ENCODE results near the gene RASA4. TPM values are rescaled to one million over a fixed set of nuclear protein-coding genes. Genes with fewer than 3 reads are reported as not detected.
"Not testable (repeated sequence)": the region's sequence is repeated elsewhere in the genome, so short reads cannot be mapped to it uniquely, and the experiment has no call there.

Gene RASA4
- total and polyA plus RNA-seq, 4 donors = 1.1 to 7.3 (median 3.4) TPM

DNA sequence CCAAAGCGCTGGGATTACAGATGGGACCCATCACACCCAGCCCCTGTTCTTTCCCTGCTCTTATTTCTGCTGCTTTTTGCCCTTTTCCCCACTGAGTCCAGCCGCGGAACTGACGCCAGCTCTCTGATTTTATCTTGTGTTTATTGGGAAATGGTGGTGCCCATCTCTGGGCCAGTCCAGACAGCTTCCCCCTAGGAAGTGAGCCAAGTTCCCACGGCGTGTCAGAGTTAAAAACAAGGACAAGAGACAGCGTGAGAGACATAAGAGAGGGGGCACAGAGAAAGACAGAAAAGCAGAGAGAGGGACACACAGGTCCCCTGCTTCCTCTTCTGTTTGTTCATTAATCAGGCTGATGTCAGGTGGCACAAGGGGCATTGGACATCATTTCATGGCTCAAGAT is 85.0 kb downstream of the RASA4 start:
- not testable (repeated sequence) for H3K9ac ChIP-seq (ENCODE audit: low read depth in 1 of 2, low read length in 2 of 2); H3K9me3 ChIP-seq (ENCODE audit: control insufficient read depth in 4 of 4, low read length in 3 of 4); H3K4me3 ChIP-seq (ENCODE audit: low read depth in 1 of 3, low read length in 3 of 3); H3K27me3 ChIP-seq (ENCODE audit: control insufficient read depth in 4 of 4, insufficient read depth in 4 of 4, low read length in 3 of 4); H3K36me3 ChIP-seq (ENCODE audit: control insufficient read depth in 4 of 4, insufficient read depth in 3 of 4, low read depth in 1 of 4, low read length in 3 of 4); H3K4me1 ChIP-seq (ENCODE audit: control insufficient read depth in 4 of 4, insufficient read depth in 4 of 4, low read length in 3 of 4); H3K27ac ChIP-seq (ENCODE audit: low read depth in 1 of 2, low read length in 2 of 2); DNase-seq (ENCODE audit: low spot score)
- WGBS = no CpG with 5 or more reads among the region's 7 CpGs

- H3K4me3 ChIP-seq (ENCODE audit: low read depth in 1 of 3, low read length in 3 of 3); H3K36me3 ChIP-seq (ENCODE audit: control insufficient read depth in 4 of 4, insufficient read depth in 3 of 4, low read depth in 1 of 4, low read length in 3 of 4); H3K4me1 ChIP-seq (ENCODE audit: control insufficient read depth in 4 of 4, insufficient read depth in 4 of 4, low read length in 3 of 4); H3K27ac ChIP-seq (ENCODE audit: low read depth in 1 of 2, low read length in 2 of 2); DNase-seq (ENCODE audit: low spot score); H3K9me3 ChIP-seq (ENCODE audit: control insufficient read depth in 4 of 4, low read length in 3 of 4); H3K27me3 ChIP-seq (ENCODE audit: control insufficient read depth in 4 of 4, insufficient read depth in 4 of 4, low read length in 3 of 4); H3K9ac ChIP-seq (ENCODE audit: low read depth in 1 of 2, low read length in 2 of 2): not testable (repeated sequence)
- WGBS = 100% methylated on average over 2 of the region's 13 CpGs
Measured at GRCh38 chr7:102527822-102528793, 88.4 kb downstream of the RASA4 start.

DNA sequence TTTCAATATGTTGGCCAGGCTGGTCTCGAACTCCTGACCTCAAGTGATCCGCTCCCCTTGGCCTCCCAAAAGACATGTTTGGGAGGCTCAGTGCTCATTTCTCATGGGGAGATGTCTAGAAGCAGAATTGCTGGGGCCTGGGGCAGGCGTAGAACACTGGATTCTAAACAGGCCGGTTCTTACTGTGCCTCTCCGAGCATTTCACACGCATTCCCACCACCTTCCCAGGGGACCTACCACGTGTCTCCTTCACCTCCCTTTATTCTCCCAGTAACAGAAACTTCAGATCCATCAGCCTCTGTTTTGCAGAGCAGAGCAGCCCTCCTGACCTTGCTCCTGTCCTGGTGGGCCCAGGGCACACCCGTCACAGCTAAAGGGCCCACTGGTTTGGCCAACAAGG is 89.4 kb downstream of the RASA4 start:
- not testable (repeated sequence) for H3K9me3 ChIP-seq (ENCODE audit: control insufficient read depth in 4 of 4, low read length in 3 of 4); H3K4me3 ChIP-seq (ENCODE audit: low read depth in 1 of 3, low read length in 3 of 3); DNase-seq (ENCODE audit: low spot score); H3K27me3 ChIP-seq (ENCODE audit: control insufficient read depth in 4 of 4, insufficient read depth in 4 of 4, low read length in 3 of 4); H3K4me1 ChIP-seq (ENCODE audit: control insufficient read depth in 4 of 4, insufficient read depth in 4 of 4, low read length in 3 of 4); H3K27ac ChIP-seq (ENCODE audit: low read depth in 1 of 2, low read length in 2 of 2); H3K36me3 ChIP-seq (ENCODE audit: control insufficient read depth in 4 of 4, insufficient read depth in 3 of 4, low read depth in 1 of 4, low read length in 3 of 4); H3K9ac ChIP-seq (ENCODE audit: low read depth in 1 of 2, low read length in 2 of 2)
- WGBS = 90% methylated on average over 1 of the region's 8 CpGs

DNA sequence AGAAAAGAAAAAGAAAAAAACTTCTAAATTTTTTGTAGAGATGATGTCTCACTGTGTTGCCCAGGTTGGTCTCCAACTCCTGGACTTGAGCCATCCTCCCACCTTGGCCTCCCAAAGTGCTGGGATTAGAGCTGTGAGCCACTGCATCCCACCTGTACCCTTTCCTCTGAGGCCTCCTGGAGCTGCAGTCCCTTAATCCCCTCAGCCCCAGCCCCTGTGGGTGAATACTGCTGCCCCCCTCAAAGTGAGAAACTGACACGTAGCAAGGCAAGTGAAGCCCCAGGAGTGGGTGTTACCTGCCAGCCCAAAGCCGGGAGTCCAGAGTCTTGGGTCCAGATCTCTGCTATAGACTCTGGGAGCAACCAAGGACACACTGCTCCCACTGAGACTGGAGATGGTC is 91.8 kb downstream of the RASA4 start:
- H3K4me3 ChIP-seq (ENCODE audit: low read depth in 1 of 3, low read length in 3 of 3); DNase-seq (ENCODE audit: low spot score); H3K27ac ChIP-seq (ENCODE audit: low read depth in 1 of 2, low read length in 2 of 2); H3K36me3 ChIP-seq (ENCODE audit: control insufficient read depth in 4 of 4, insufficient read depth in 3 of 4, low read depth in 1 of 4, low read length in 3 of 4); H3K4me1 ChIP-seq (ENCODE audit: control insufficient read depth in 4 of 4, insufficient read depth in 4 of 4, low read length in 3 of 4); H3K9me3 ChIP-seq (ENCODE audit: control insufficient read depth in 4 of 4, low read length in 3 of 4); H3K27me3 ChIP-seq (ENCODE audit: control insufficient read depth in 4 of 4, insufficient read depth in 4 of 4, low read length in 3 of 4); H3K9ac ChIP-seq (ENCODE audit: low read depth in 1 of 2, low read length in 2 of 2): not testable (repeated sequence)
- whole genome bisulfite sequencing = 76% methylated on average over 1 of the region's 2 CpGs

Small RNA genes lying within 50 kb of the gene (small RNA-seq; reads per million reads assigned to genes)
- not detected for gene UPK3BL1

Other genes with a start within 250 kb of the RASA4 start
- 10 to 100 TPM in 1 of 2 donors, 1 to 10 TPM in 1; 6.8 to 15.8 TPM for gene PRKRIP1, start 220.4 kb downstream of the RASA4 start, total RNA-seq
- 1 to 10 TPM; 5.4 to 7.3 TPM for gene PRKRIP1, start 220.4 kb downstream of the RASA4 start, polyA plus RNA-seq
- gene ORAI2, start 183.2 kb downstream of the RASA4 start, total RNA-seq = 10 to 100 TPM in 1 of 2 donors, 1 to 10 TPM in 1; 5.5 to 10.3 TPM
- gene ORAI2, start 183.2 kb downstream of the RASA4 start, polyA plus RNA-seq = 1 to 10 TPM; 1.3 to 4.0 TPM
- 1 to 10 TPM; 6.9 to 8.7 TPM for gene ALKBH4, start 151.9 kb downstream of the RASA4 start, total RNA-seq
- 1 to 10 TPM; 5.7 to 6.9 TPM for gene ALKBH4, start 151.9 kb downstream of the RASA4 start, polyA plus RNA-seq
- gene LRWD1, start 151.8 kb downstream of the RASA4 start, total RNA-seq = 10 to 100 TPM; 14.3 to 15.3 TPM
- 10 to 100 TPM in 1 of 2 donors, 1 to 10 TPM in 1; 8.6 to 11.6 TPM for gene LRWD1, start 151.8 kb downstream of the RASA4 start, polyA plus RNA-seq
- 10 to 100 TPM in 1 of 2 donors, 1 to 10 TPM in 1; 9.6 to 17.4 TPM for gene POLR2J, start 137.8 kb downstream of the RASA4 start, total RNA-seq
- gene POLR2J, start 137.8 kb downstream of the RASA4 start, polyA plus RNA-seq = 10 to 100 TPM; 43.6 to 50.3 TPM
- 1 to 10 TPM in 1 of 2 donors, under 1 TPM in 1; 0.75 to 4.8 TPM for gene RASA4B, start 99.0 kb downstream of the RASA4 start, total RNA-seq
- gene RASA4B, start 99.0 kb downstream of the RASA4 start, polyA plus RNA-seq = under 1 TPM; 0.62 to 0.72 TPM
- gene UPK3BL2, start 73.1 kb downstream of the RASA4 start, total RNA-seq = 1 to 10 TPM; 4.5 to 7.3 TPM
- 10 to 100 TPM in 1 of 2 donors, under 1 TPM in 1; 0.33 to 12.8 TPM for gene UPK3BL2, start 73.1 kb downstream of the RASA4 start, polyA plus RNA-seq
- gene SPDYE2, start 65.5 kb downstream of the RASA4 start, total RNA-seq = under 1 TPM in 1 of 2 donors, not detected in 1; 0.08 TPM
- 1 to 10 TPM in 1 of 2 donors, not detected in 1; 2.6 TPM for gene SPDYE2, start 65.5 kb downstream of the RASA4 start, polyA plus RNA-seq
- gene POLR2J3, start 44.2 kb downstream of the RASA4 start, total RNA-seq = 10 to 100 TPM; 27.7 to 60.7 TPM
- 10 to 100 TPM in 1 of 2 donors, 1 to 10 TPM in 1; 2.8 to 62.1 TPM for gene POLR2J3, start 44.2 kb downstream of the RASA4 start, polyA plus RNA-seq
- 10 to 100 TPM in 1 of 2 donors, 1 to 10 TPM in 1; 4.4 to 11.1 TPM for gene UPK3BL1, start 26.0 kb upstream of the RASA4 start, total RNA-seq
- gene UPK3BL1, start 26.0 kb upstream of the RASA4 start, polyA plus RNA-seq = 10 to 100 TPM in 1 of 2 donors, 1 to 10 TPM in 1; 4.0 to 19.9 TPM
- gene SPDYE2B, start 33.6 kb upstream of the RASA4 start, total RNA-seq = not detected
- gene SPDYE2B, start 33.6 kb upstream of the RASA4 start, polyA plus RNA-seq = under 1 TPM in 1 of 2 donors, not detected in 1; 0.28 TPM
- gene POLR2J2, start 54.9 kb upstream of the RASA4 start, total RNA-seq = 1 to 10 TPM; 3.9 to 5.5 TPM
- gene POLR2J2, start 54.9 kb upstream of the RASA4 start, polyA plus RNA-seq = 1 to 10 TPM in 1 of 2 donors, under 1 TPM in 1; 0.14 to 6.3 TPM
- gene FAM185A, start 132.2 kb upstream of the RASA4 start, total RNA-seq = 10 to 100 TPM in 1 of 2 donors, 1 to 10 TPM in 1; 7.3 to 20.7 TPM
- gene FAM185A, start 132.2 kb upstream of the RASA4 start, polyA plus RNA-seq = 1 to 10 TPM; 6.3 to 7.3 TPM